Prostate gland (tissue), 2 donors: Measurements from ENCODE around the gene NOTCH1.

ENCODE experiments used
- POLR2AphosphoS5 ChIP-seq: sonication (generic); formaldehyde crosslinking; IDR thresholded peaks from one replicate; pipeline ENCODE4 v1.6.1; 2017; ENCODE audit warnings: antibody characterized with exemption
- TF ChIP-seq, protein P1 (sequence below), 4 experiments: fragments of 200-600 bp in 2 of 4; fragments of 450-650 bp in 2 of 4; sonication (generic) in 2 of 4; IDR thresholded peaks; 1 replicate in 3 of 4; 2 replicates in 1 of 4; pipeline ENCODE4 v1.5.1; 2016 to 2019; ENCODE audit warnings: antibody characterized with exemption in 4 of 4, mild to moderate bottlenecking in 2 of 4, moderate library complexity in 2 of 4

DNA sequence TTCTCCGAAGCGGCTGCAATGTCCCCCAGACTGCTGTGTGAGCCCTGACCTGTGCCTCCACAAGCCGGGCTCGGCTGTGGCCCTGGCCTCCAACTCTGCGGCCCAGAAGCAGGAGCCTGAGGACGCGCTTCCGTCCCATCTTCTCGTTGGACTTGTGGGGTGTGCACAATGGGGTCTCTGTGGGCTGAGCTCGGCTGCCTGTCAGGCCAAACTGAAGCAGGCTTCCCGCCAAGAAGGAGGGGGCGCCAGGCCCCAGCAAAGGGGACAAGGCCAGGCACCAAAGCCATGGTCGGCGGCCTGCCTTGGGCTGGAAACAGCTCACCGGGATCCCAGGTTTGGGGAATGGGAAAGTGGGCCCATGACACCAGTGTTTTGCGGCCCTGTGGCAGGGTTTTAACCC lies 4.1 kb downstream of the NOTCH1 start:
- TF ChIP-seq, protein P1, sequence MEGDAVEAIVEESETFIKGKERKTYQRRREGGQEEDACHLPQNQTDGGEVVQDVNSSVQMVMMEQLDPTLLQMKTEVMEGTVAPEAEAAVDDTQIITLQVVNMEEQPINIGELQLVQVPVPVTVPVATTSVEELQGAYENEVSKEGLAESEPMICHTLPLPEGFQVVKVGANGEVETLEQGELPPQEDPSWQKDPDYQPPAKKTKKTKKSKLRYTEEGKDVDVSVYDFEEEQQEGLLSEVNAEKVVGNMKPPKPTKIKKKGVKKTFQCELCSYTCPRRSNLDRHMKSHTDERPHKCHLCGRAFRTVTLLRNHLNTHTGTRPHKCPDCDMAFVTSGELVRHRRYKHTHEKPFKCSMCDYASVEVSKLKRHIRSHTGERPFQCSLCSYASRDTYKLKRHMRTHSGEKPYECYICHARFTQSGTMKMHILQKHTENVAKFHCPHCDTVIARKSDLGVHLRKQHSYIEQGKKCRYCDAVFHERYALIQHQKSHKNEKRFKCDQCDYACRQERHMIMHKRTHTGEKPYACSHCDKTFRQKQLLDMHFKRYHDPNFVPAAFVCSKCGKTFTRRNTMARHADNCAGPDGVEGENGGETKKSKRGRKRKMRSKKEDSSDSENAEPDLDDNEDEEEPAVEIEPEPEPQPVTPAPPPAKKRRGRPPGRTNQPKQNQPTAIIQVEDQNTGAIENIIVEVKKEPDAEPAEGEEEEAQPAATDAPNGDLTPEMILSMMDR (IDR thresholded peaks at IDR 0.05), result no peak
- TF ChIP-seq POLR2AphosphoS5, result no peak
